ENCODE measurements around the gene PTPN21. TPM values are rescaled to one million over a fixed set of nuclear protein-coding genes. Genes with fewer than 3 reads are reported as not detected.

Gene PTPN21
- total RNA-seq, 1 donor from 2014 or later = 47.6 TPM

DNA sequence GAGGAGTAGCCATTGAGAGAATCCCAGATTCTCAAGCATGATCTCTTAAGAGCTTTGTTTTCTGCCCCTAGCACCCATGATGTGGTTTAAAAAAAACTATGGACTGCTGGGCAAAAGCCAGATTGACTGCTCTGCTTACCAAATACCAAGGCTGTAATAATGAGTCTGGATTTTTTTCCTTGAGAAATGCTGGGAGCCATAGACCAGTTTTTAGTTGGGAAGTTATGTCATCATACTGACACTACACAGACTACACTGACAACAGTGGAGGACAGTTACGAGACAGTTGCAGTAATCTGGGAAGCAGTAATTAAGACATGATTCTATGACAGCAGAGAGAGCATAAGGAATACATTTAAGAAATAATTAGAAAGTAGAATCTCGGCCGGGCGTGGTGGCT lies 133.5 kb downstream of the PTPN21 start:
- DNase-seq (no peak), ATAC-seq (no peak)
- Histone ChIP-seq H3K4me3 (no peak overlapping the region), H3K9me3 (peaks cover 8% of the 10 kb centered on the region), H3K36me3 (peaks cover 1% of the 10 kb centered on the region), H3K27ac (no peak overlapping the region), H3K4me1 (no peaks in the 10 kb centered on the region), H3K27me3 (ENCODE audit: low read depth) (no peaks in the 10 kb centered on the region)
- TF ChIP-seq, protein P1, sequence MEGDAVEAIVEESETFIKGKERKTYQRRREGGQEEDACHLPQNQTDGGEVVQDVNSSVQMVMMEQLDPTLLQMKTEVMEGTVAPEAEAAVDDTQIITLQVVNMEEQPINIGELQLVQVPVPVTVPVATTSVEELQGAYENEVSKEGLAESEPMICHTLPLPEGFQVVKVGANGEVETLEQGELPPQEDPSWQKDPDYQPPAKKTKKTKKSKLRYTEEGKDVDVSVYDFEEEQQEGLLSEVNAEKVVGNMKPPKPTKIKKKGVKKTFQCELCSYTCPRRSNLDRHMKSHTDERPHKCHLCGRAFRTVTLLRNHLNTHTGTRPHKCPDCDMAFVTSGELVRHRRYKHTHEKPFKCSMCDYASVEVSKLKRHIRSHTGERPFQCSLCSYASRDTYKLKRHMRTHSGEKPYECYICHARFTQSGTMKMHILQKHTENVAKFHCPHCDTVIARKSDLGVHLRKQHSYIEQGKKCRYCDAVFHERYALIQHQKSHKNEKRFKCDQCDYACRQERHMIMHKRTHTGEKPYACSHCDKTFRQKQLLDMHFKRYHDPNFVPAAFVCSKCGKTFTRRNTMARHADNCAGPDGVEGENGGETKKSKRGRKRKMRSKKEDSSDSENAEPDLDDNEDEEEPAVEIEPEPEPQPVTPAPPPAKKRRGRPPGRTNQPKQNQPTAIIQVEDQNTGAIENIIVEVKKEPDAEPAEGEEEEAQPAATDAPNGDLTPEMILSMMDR (IDR thresholded peaks at IDR 0.05) = no peak
- intact Hi-C loops (cut with DNase I) = no loop called here

DNA sequence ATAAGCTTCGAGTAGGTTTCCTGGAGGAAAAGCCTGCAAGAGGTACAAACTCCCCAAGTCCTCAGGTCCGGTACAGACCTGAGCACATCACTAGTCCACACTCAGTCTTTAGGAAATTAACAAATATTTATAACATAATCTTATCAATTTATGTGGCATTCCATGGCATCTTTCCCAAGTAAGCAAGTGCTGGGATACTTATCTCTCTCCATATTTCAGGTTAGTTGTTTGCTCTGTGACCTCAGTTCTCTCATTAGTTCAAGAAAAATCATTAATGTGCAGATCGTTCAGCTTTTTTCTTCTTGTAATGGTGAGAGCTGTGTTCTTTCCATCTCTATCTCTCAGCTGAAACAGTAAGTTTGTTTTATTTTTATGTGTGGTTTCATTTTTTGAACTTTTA lies 134.6 kb downstream of the PTPN21 start:
- ATAC-seq = no peak
- H3K27ac ChIP-seq = no peak overlapping the region
- H3K4me1 ChIP-seq = no peaks in the 10 kb centered on the region
- no peak for DNase-seq
- peaks cover 8% of the 10 kb centered on the region for H3K9me3 ChIP-seq
- TF ChIP-seq, protein P1 (IDR thresholded peaks at IDR 0.05) = no peak
- no peak overlapping the region for H3K4me3 ChIP-seq
- intact Hi-C loops (cut with DNase I) = no loop called here
- H3K27me3 ChIP-seq (ENCODE audit: low read depth) = no peaks in the 10 kb centered on the region
- H3K36me3 ChIP-seq = no peaks in the 10 kb centered on the region

DNA sequence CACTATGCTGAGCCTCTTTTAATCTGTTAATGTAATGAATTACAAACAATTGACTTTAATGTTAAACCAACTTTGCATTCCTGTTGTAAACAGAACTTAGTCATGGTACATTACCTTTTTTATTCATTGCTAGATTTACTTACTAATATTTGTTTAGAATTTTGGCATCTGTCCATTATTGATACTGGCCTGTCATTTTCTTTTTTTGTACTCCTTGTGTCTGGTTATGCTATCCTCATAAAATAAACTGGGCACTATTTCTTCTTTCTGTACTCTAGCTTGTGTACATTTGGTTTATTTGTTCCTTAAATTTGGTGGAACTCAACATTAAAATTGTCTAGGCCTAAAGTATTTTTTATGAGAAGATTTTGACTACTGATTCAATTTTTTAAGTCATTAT lies 137.2 kb downstream of the PTPN21 start:
- Histone ChIP-seq H3K27ac (no peak overlapping the region), H3K36me3 (no peaks in the 10 kb centered on the region), H3K9me3 (peaks cover 8% of the 10 kb centered on the region), H3K4me1 (no peaks in the 10 kb centered on the region), H3K27me3 (ENCODE audit: low read depth) (no peaks in the 10 kb centered on the region), H3K4me3 (no peak overlapping the region)
- ATAC-seq = no peak
- no peak for DNase-seq
- TF ChIP-seq, protein P1 (IDR thresholded peaks at IDR 0.05) = no peak
- intact Hi-C loops (cut with DNase I) = no loop called here

Other genes starting within 250 kb of the PTPN21 start
- not detected for gene KCNK10, start 231.7 kb downstream of the PTPN21 start, total RNA-seq
- gene SPATA7, start 169.3 kb downstream of the PTPN21 start, total RNA-seq = 12.4 TPM
- gene ZC3H14, start 8.0 kb upstream of the PTPN21 start, total RNA-seq = 67.3 TPM
- gene EML5, start 237.9 kb upstream of the PTPN21 start, total RNA-seq = 2.4 TPM